Activated CD8-positive, alpha-beta memory T cell treated with anti-CD3 and anti-CD28 coated beads, Interleukin-2, amount 50 U/mL, for 4 hours (primary cell): ENCODE results near the gene AGBL1.
"Not testable (repeated sequence)": the region's sequence is repeated elsewhere in the genome, so short reads cannot be mapped to it uniquely, and the experiment has no call there.

Source experiments
- DNase-seq: peaks from one replicate; pipeline ENCODE4 v3.0.0-alpha.2; 2020

Gene AGBL1

GRCh38 chr15:86087808-86088207 is 8.1 kb downstream of the AGBL1 start:
- no peak for DNase-seq

DNA sequence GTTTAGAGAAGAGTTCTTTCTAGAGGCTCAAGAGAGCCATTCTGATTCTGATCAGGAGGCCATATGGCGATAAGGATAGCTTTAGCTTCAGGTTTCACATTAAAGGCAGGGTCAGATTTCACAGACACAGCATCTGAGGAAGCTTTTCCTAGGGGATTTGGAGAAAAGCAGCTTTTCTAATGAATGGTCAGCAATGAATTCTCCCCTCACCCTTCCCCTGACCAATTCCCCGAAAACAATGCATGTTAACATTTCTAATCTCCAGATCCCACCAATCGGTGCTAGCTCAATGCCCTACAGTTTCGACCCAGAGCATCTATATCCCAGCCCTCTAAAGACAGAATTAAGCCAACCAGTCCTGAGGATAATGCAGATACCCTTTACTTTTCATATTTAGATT is 9.8 kb downstream of the AGBL1 start:
- DNase-seq = no peak

- DNase-seq = no peak
Observed at GRCh38 chr15:86101818-86102217, 22.1 kb downstream of the AGBL1 start.

GRCh38 chr15:86103825-86104224 is 24.2 kb downstream of the AGBL1 start:
- DNase-seq = no peak

DNA sequence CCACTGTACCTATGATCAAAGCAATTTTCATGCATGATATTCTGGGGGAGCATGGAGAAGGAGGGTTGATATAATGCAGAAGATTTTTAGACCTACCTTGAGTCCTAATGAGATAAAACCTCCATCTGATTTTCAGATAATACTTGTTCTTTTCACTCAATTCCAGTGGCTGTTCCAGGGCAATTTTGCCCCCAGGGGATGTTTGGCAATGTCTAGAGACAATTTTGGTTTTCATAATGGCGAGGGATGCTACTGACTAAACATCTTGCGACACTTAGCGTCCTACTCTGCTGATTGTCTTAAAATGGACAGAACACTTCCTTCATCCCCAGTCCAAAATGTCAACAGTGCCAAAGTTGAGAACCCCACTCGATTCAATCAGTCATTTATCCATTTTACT is 26.6 kb downstream of the AGBL1 start:
- no peak for DNase-seq

DNA sequence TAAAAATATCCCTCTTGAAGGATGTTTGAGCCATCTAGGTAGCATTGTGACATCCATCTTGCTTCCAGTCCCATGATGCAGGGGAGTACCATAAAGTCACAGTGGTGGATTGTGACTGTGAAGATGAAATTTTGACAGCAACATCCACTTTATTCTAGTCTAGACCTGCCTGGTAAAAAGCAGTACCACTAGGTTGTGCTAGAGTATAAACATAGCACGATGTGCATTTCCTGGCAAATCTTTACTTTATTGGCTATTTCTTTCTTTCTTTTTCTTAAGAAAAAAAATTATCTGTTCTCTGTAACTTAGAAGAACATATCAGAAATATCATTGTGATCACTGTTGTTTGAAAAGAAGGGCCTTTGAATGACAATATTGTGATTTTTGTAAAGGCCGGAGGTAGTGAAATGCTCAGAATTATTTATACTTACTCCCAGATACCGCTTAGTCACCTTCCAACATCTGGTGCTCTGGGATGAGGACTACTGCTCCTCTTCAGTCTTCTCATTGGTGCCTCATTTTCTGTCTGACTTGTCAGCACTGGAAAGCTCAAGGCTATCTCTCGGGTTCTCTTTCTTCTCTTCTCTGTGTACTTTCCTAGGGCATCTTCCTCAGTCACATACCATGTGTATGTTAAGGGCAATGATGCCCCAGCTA is 35.6 kb downstream of the AGBL1 start:
- DNase-seq = no peak

GRCh38 chr15:86121568-86122225 is 42.0 kb downstream of the AGBL1 start:
- no peak for DNase-seq

- not testable (repeated sequence) for DNase-seq
Observed at GRCh38 chr15:86122691-86123391, 43.2 kb downstream of the AGBL1 start.

DNA sequence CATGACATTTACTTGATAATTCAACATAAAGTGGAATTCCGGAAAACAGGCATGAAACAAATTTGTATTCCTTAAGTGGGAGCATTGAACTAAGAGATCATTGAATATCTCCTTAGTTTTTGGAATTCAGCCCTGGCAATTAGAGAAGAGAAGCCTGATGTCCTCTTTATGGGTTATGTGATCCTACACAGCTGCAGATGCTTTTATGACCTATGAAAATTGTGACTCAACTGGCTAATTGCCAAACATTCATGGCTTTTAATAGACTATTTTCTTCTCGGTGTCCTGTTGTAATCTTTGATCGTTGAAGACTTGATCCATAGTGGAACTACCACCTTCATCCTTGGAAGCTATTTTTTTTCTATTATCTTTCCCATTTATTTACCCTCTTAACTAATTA is 46.1 kb downstream of the AGBL1 start:
- no peak for DNase-seq

GRCh38 chr15:86127547-86127946 is 47.9 kb downstream of the AGBL1 start:
- no peak for DNase-seq

- DNase-seq = no peak
Observed at GRCh38 chr15:86135041-86135440, 55.4 kb downstream of the AGBL1 start.

GRCh38 chr15:86136861-86137260 is 57.2 kb downstream of the AGBL1 start:
- no peak for DNase-seq

DNA sequence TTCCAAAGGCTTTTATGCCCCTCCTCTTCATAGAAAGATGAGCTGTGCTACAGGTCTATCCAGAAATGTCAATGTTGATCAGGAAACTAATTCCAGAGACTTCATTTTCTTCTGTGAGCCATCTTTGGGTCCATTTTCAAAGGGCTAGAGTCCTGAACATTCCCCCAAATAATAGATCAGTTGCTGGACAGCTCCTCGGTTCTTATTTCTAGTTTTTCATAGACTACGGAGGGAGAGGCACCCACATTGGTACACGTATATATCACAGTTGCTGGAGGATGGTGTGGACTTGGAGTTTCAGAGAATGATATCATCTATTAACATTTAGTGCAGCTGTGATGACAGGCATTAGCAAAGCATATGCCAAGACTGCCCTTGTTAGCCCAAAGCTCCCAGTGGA is 59.1 kb downstream of the AGBL1 start:
- DNase-seq = no peak

- DNase-seq = no peak
Observed at GRCh38 chr15:86139828-86140227, 60.2 kb downstream of the AGBL1 start.

- DNase-seq = no peak
Observed at GRCh38 chr15:86154705-86155104, 75.0 kb downstream of the AGBL1 start.

DNA sequence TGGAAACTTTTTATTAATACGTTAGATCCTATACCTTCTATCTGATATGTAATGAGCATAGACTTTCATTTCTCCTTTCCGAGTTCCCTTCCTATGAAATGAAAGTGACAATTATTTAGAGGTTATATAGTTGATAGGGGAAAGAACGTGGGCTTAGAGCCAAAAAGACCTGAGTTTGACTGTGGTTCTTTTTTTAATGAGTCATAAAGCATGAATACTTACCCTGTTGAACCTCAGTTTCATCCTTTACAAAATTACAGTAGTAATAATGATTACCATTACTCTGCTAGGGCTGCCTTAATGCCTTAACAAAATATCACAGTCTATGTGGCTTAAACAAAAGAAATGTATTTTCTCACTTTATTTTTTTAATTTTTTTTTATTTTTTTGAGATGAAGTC is 75.9 kb downstream of the AGBL1 start:
- DNase-seq = no peak

DNA sequence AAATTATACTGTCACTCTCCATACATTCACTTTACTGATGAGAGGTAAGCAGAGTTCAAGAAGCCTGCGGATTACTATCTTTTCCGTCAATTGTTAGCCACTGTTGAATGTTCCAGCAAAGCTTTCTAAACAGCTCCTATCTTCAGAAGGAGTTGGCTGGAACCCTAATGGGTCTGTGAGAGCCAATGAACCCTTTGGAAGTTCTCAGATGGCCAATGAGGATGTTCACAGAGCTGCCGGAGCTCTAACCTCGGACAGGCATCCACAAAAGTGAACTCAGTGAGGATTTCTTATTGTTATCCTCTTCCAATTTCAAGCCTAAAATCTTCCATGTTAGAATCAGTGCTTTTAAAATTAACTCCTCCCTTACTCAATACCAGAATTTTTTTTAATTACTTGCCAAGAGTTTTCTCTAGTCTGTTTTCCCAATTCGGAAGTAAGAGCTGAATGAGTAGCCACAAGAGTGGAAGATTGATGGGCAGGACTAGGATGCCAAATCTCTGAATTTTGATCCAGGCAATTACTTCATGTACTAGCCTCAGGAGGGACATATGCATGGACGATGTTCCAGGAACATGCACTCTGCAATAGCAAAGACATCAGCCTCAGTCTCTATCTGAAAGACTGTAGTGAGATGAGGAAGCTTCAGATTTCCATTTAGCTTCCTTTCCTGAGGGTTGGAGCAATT is 78.1 kb downstream of the AGBL1 start:
- no peak for DNase-seq

- DNase-seq = no peak
Observed at GRCh38 chr15:86159468-86159867, 79.8 kb downstream of the AGBL1 start.

GRCh38 chr15:86161250-86161649 is 81.6 kb downstream of the AGBL1 start:
- DNase-seq = no peak

DNA sequence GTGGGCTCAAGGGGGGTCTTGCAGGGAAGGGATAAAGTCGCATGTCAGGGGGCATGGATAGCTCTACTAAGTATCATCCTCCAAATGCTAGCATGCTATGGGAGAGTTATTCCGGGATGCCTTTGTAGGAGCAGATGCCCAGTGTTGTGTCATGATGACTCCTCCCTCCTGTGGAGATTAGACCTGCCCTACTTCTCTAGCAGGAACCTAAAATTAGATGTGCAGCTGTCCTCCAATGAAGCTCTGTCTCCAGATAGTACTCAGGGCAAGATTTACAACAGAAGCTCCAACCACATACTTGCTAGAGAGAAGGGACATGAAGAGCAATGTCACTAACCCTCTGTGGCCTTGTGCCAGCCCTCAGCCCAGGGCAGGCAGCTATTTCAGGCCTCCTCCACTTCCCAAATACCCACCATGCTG is 82.5 kb downstream of the AGBL1 start:
- no peak for DNase-seq

DNA sequence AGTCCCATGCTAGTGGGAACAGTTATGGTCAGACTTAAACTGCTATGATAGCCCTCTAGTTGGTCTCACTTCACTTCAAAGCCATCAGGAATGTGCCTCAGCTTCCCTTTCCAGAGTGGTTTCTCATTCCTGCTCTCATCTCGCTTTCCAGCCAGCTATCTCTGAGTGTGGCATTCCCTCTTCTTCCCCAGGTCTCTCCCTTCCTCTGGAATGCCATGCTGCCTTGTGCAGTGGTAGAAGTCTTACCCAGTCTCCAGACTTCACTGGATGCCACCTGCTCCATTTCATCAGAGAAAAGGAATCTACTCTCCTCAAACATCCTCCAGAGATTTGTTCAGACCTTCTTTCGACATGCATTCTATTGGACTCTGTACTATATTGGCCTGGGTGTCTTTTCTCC is 83.0 kb downstream of the AGBL1 start:
- DNase-seq = no peak

DNA sequence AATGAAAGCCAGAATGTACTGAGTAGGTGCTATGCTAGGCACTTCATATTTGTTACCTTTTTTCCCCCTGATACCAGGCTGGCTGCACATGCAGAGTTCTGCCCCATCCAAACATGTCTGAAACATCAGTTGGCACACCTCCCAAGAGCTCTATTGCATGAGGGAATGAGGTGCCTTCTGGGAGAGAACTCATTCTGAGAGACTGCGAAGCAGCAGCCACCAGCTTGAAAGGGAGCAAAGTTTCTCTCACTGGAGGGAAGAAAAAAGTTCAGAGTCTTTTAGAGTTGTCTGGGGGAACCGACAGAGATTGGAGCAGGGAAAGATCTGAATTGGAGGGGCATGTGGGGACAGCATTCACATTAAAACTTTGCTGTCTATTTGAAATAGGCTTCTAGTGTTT is 84.1 kb downstream of the AGBL1 start:
- no peak for DNase-seq

DNA sequence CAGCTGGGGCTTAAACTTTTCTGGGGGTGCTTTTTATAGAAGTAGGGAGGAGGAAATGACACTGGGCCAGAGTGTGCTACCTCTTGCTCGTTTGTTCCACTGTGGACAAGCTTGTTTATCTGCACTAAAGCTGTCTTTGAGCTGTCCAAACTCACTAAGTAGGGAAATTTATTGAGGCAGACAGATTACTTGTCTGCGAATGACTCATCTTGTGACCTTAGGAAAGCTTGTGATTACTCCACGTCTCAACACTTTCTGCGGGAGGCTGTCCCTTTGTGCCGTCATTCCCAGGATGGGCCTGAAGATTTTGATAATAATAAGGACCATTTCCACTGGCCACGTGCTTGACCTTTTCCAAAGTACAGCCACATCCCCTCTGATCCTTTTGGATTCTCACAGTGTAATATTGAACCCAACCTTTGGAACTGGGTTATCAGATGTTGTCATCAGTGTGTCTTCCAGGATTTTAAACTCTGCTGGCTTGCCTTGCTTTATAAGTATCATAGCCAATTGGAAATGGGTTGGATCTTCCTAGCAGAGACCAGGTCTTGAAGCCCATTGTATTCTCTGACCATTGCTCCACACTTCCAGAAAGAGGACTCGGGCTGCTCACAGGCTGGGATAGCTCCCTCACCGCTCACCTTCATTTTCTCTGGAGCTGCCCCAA is 84.7 kb downstream of the AGBL1 start:
- no peak for DNase-seq
